HG03097 (cell line): ENCODE results near the gene THOC5.
"Not testable (repeated sequence)": the region's sequence is repeated elsewhere in the genome, so short reads cannot be mapped to it uniquely, and the experiment has no call there.

ENCODE experiments used
- ATAC-seq: cut with Tn5 transposase; IDR thresholded peaks from one replicate; pipeline ENCODE4 v1.9.1; 2021; ENCODE audit not compliant: unreplicated experiment, low FRiP score

The THOC5 gene

GRCh38 chr22:29511126-29511862 is 42.3 kb downstream of the THOC5 start:
- no peak for ATAC-seq

- no peak for ATAC-seq
These were observed 43.0 kb downstream of the THOC5 start for GRCh38 chr22:29510542-29510941.

- no peak for ATAC-seq
These were observed 43.7 kb downstream of the THOC5 start for GRCh38 chr22:29509815-29510214.

- no peak for ATAC-seq
These were observed 44.3 kb downstream of the THOC5 start for GRCh38 chr22:29509298-29509697.

- ATAC-seq: no peak
These were observed 49.7 kb downstream of the THOC5 start for GRCh38 chr22:29503811-29504372.

- ATAC-seq: no peak
These were observed 53.7 kb downstream of the THOC5 start for GRCh38 chr22:29499852-29500251.

- no peak for ATAC-seq
These were observed 59.9 kb downstream of the THOC5 start for GRCh38 chr22:29493636-29494035.

- ATAC-seq: no peak
These were observed 62.5 kb downstream of the THOC5 start for GRCh38 chr22:29491012-29491411.

GRCh38 chr22:29489127-29489780 is 64.3 kb downstream of the THOC5 start:
- ATAC-seq: not testable (repeated sequence)

GRCh38 chr22:29487426-29487986 is 66.1 kb downstream of the THOC5 start:
- ATAC-seq: no peak

- ATAC-seq: no peak
These were observed 68.1 kb downstream of the THOC5 start for GRCh38 chr22:29485448-29485847.

GRCh38 chr22:29484642-29485041 is 68.9 kb downstream of the THOC5 start:
- no peak for ATAC-seq

- ATAC-seq: no peak
These were observed 70.3 kb downstream of the THOC5 start for GRCh38 chr22:29483254-29483653.

- no peak for ATAC-seq
These were observed 70.8 kb downstream of the THOC5 start for GRCh38 chr22:29482726-29483125.

- no peak for ATAC-seq
These were observed 71.3 kb downstream of the THOC5 start for GRCh38 chr22:29482253-29482652.

GRCh38 chr22:29481265-29482000 is 72.1 kb downstream of the THOC5 start:
- no peak for ATAC-seq

- no peak for ATAC-seq
These were observed 72.9 kb downstream of the THOC5 start for GRCh38 chr22:29480512-29481264.

GRCh38 chr22:29480262-29480511 is 73.4 kb downstream of the THOC5 start:
- no peak for ATAC-seq

GRCh38 chr22:29479417-29480261 is 73.9 kb downstream of the THOC5 start, which contains the start of gene NEFH:
NEFH (plus strand) TSS chr22:29480218; CDS start chr22:29480263, 45 bp downstream.
- no peak for ATAC-seq
